HG02588 (cell line): ENCODE data around the gene MT1G.
"Not testable (repeated sequence)": the region's sequence is repeated elsewhere in the genome, so short reads cannot be mapped to it uniquely, and the experiment has no call there.

Experiments used
- ATAC-seq: cut with Tn5 transposase; IDR thresholded peaks from one replicate; pipeline ENCODE4 v1.9.1; 2021; ENCODE audit warnings: mild to moderate bottlenecking, moderate library complexity; ENCODE audit not compliant: unreplicated experiment

Gene MT1G

DNA sequence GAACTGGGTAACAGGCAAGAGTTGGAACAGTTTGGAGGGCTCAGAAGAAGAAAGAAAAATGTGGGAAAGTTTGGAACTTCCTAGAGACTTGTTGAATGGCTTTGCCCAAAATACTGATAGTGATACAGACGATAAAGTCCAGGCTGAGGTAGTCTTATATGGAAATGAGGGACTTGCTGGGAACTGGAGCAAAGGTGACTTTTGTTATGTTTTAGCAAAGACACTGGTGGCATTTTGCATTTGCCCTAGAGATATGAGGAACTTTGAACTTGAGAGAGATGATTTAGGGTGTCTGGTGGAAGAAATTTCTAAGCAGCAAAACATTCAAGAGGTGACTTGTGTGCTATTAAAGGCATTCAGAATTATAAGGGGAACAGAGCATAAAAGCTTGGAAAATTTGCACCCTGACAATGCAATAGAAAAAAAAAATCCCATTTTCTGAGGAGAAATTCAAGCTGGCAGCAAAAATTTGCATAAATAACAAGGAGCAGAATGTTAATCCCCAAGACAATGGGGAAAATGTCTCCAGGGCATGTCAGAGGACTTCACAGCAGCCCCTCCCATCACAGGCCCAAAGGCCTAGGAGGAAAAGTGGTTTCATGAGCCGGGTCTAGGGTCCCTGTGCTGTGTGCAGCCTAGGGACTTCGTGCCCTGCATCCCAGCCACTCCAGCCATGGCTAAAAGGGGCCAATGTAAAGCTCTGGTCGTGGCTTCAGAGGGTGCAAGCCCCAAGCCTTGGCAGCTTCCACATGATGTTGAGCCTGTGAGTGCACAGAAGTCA, 46.0 kb downstream of the MT1G start:
- ATAC-seq = not testable (repeated sequence)

DNA sequence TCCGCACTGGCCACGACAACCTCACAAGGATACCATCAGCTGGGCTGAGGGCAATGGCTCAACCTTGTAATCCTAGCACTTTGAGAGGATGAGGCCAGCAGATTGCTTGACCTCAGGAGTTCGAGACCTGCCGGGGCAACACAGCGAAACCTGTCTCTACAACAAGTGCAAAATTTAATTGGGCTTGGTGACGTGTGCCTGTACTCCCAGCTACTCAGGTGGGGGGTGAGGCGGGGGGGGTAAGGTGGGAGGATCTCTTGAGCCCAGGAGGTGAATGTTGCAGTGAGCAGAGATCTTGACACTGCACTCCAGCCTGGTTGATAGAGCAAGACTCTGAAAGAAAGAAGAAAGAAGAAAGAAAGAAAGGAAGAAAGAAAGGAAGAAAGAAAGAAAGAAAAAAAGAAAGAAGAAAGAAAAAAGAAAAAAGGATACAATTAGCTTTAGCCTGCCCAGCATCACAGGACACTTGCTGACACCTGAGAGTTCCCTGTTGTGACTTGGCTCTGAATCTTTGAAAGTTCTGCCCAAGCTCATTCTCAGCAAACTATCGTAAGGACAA, 47.4 kb downstream of the MT1G start:
- no peak for ATAC-seq

DNA sequence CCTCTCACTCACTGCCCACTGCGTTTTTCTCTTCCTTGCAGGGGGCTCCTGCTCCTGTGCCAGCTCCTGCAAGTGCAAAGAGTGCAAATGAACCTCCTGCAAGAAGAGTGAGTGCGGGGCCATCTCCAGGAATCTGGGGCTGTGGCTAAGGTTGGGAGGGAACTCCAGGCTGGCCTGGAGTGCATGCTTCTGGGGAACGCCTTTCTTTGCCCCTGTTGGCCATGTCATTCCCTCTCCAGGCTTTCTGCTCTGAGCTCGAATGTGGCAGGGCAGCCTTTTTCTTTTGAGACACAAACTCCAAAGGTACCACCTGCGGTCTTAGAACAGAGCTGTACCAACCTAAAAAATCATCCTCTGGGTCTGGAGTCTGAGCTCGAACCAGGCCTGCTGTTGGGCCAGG, 49.7 kb downstream of the MT1G start:
- no peak for ATAC-seq

GRCh38 chr16:56617212-56618085, 50.4 kb downstream of the MT1G start:
- ATAC-seq = no peak
